Tibial nerve (tissue), 3 donors: ENCODE data around the gene APRT.

Experiments used
- CTCF ChIP-seq, 5 experiments: fragments of 200-600 bp in 3 of 5; fragments of 450-650 bp in 2 of 5; sonication (generic) in 3 of 5; IDR thresholded peaks; one replicate each; pipeline ENCODE4 v1.5.1; 2016 to 2019; ENCODE audit warnings: antibody characterized with exemption in 5 of 5, mild to moderate bottlenecking in 3 of 5, moderate library complexity in 2 of 5
- POLR2A ChIP-seq, 2 donors: fragments of 450-650 bp; IDR thresholded peaks; one replicate each; pipeline ENCODE4 v1.6.1; 2017; ENCODE audit warnings: antibody characterized with exemption in 2 of 2, mild to moderate bottlenecking in 2 of 2, moderate library complexity in 2 of 2

- TF ChIP-seq CTCF (IDR thresholded peaks at IDR 0.05) (no peak), POLR2A (IDR thresholded peaks at IDR 0.05) (no peak)
These were observed 36.8 kb upstream of the APRT start for GRCh38 chr16:88848557-88848956.
